ENCODE measurements around the gene PRIMA1. TPM values are rescaled to one million over a fixed set of nuclear protein-coding genes. Genes with fewer than 3 reads are reported as not detected.

PRIMA1 gene
- total RNA-seq, 1 donor from 2014 or later = 8.4 TPM

DNA sequence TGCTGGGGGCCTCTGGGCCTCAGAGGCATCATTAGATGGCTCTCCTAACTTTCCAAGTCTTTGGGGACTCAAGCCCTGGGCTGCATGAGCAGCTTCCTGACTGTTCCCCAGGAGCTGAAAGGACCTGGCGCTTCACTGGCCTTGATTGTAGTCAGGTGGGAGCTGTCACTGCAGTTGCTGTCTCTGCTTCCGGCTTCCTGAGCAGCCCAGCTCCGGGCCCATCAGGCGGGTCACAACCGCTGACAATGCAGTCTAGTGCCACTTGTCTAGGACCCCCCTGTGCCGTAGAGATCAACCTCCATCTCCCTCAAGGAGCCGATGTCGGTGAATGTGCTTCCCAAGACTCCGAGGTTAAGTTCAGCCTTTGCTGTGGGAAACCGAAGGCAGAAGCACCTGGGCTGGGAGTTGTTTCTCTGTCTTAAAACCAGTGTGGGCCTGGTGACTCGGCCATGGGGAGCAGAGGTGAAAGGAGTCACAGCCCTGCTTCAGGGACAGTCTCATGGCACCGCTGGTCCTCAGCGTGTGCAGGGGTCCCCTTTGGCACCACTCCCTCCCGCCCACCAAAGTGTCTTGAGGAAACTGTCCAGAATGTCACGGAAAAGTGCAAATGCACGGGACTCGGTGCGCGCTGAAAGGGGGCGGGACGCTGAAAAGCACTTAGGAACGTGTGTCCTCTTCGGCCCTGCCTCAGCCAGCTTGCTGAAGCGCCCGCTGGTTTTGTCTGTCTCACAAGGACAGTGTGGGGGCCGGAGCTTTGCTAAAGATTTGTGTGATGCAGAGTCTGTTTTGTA lies 44.8 kb downstream of the PRIMA1 start:
- DNase-seq (no peak), ATAC-seq (ENCODE audit: poor library complexity) (no peak)
- intact Hi-C loops (cut with DNase I) = no loop called here

DNA sequence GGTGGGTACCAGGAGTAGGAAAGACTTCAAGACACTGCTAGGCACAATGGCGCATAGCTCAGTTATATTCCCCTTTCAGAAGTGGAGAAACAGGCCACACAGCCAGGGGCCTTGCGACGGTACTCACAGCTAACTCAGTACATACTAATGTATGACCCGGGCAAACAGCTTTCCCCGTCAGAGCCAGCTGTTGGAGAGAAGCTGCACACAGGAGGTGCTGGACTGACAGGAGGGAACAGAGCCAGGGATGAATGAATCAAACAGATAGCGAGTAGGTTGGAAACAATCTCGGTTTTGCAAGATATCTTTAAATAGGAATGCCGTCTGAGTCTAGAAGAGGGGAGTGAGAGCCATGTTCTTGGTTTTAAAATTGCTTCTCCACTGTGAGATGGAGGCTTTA lies 45.5 kb downstream of the PRIMA1 start:
- peak; percentile 89 for ATAC-seq (ENCODE audit: poor library complexity)
- peak; percentile 57 for DNase-seq
- intact Hi-C loops (cut with DNase I) = no loop called here

DNA sequence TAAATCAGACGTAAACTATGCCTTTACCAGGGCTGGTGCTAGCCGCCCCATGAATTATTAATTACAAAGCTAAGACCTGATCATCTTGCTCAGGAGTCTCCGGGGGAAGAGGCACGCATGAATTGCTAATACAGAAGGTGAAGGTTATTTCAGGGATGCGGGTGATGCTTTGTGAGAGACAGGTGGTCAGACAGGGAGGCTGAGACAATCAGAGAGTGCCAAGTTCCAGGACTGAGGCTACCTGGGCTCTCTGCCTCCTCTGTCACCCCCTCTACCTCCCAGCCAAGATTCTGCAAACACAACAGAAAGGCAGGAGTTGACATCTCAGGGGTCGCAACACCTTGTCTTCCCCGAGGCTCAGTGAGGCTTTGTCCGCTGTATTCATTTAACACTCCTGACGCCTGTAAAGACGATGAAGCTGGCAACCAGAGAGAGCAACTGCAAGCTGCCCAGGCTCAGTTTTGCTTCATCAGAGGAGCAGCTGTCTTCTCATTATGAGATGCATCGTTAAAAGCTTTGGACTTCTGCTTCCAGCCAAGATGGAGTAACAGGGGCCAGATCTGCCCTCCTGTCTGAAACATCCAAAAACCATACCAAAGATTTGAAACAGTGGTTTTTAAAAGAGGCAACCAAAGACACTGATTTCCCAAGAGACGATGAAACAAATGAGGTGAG lies 46.6 kb downstream of the PRIMA1 start:
- no peak for DNase-seq
- ATAC-seq (ENCODE audit: poor library complexity) = no peak
- intact Hi-C loops (cut with DNase I) = no loop called here

DNA sequence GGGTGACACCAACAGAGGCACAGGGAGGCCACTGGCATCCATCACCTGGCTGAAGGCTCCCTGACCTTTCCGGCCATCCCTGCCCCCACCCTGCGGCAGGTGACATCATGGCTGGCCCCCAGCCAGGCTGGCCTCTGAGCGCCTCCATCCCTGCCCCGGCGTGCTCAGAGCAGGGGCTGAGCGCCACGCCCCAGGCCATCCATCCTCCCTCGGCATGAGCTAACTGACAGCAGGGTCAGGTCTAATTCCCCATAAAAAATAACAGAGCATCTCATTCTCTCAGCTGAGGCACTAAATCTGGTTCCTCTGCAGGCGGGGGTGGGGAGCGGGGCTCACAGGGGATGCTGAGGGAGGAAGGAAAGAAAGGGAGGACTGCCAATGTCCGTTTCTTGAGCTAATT lies 50.7 kb downstream of the PRIMA1 start:
- ATAC-seq (ENCODE audit: poor library complexity) (no peak), DNase-seq (no peak)
- intact Hi-C loops (cut with DNase I) = loop anchor here (5.0 kb wide), 1 partner anchor 50 kb away; the partner anchor contains the start of gene PRIMA1

DNA sequence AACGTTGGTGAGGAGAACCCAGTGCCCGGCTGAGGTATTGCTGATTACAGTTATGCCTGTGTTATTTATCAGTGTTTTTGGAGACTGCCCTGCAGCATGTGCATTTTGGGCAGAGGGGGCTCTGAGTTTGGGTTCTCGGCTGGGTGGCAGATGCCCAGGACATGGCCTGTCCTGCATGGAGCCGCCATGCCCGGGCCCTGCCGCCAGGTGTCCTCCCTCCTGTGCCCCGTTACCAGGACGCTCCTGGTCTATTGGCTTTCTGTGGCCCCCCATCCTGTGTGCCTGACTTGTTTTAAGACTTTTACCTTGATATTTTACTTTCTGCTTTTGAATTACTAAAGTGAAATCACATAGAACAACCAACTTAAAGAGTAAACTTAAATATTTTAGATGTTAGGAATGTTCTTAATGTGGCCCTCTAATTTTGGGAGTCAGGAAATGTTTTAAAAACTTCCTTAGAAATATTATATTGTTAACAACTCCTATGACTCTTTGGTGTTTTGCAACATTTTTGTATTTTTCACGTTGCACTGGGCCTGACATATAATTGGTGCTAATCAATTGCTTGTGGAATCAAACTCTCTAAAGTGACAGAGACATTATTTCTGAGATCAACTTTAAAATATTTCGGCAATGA lies 51.8 kb downstream of the PRIMA1 start:
- intact Hi-C loops (cut with DNase I) = loop anchor here (5.0 kb wide), 1 partner anchor 51 kb away; the partner anchor contains the start of gene PRIMA1
- peak; percentile 78 for ATAC-seq (ENCODE audit: poor library complexity)
- DNase-seq = no peak

DNA sequence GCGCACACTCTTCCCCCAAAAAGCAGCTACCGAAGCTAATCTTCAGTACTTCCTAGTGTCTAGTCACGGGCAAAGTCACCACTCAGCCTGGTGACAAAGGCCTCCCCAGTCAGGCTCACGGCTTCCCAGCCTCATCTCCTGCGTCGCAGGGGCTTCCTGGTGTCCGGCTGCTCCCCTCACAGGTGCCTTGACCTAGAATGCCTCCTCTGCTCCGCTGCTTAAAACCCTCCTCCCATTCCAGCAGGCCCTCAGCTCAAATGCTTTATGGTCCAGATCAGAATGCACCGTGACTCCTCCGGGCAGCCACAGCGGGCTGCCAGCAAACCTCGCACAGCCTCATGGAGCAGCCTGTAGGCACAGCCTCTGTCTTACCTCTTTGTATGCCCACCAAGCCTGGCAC lies 53.1 kb downstream of the PRIMA1 start:
- ATAC-seq (ENCODE audit: poor library complexity) = no peak
- intact Hi-C loops (cut with DNase I) = loop anchor here (5.0 kb wide), 1 partner anchor 52 kb away; the partner anchor contains the start of gene PRIMA1
- no peak for DNase-seq

DNA sequence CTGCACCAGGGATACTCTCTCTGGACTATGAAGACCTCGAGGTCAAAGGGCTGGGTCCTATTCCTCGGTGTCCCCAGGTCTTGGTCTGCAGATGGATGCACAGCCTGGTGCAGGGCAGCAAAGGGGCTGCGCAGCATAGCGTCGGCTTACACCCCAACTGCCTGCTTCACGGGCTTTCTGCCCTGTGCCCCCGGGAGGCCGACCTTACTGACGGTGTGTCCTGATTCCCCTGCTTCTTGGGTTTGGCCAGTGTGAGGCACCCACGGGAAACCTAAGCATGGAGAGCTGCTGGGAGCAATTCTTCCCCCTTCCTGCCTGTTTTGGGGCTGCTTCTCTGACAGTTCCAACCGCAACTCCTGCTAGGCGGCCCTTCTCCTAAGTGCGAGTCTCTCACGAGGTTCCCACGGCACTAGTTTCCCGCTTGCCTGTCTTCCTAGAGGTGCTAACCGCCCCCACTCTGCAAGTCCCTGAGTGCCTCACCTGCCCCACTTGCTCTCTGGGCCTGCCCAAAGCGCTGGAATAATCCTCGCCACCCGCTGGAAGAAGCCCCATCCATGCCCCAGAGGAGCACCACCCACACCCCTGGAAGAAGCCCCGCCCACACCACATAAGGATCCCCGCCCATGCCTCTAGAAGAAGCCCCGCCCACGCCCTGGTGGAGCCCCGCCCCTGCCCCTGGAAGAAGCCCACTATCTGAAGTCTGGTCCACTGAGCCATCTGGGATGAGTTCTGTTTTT lies 54.0 kb downstream of the PRIMA1 start:
- no peak for ATAC-seq (ENCODE audit: poor library complexity)
- intact Hi-C loops (cut with DNase I) = no loop called here
- DNase-seq = no peak

DNA sequence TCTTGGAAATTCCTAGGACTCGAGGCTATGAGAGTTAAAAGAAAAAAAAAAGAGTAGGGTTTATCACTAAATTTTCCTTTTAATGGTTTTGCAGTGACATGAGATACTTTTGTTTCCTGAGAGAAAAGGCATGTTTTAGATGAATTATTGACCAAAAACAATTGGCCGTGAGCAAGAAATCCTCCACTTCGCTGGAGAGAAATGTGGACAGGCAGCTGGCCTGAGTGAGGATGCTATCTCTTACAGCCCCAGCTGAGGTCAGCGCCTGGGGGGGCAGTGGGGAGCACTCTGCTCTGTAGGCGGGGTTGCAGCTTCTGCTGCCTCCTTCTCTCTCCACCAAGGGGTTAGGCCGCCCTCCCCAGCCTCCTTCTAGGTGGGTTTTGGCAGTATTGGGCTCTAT lies 54.7 kb downstream of the PRIMA1 start:
- ATAC-seq (ENCODE audit: poor library complexity) = no peak
- DNase-seq = no peak
- intact Hi-C loops (cut with DNase I) = no loop called here

DNA sequence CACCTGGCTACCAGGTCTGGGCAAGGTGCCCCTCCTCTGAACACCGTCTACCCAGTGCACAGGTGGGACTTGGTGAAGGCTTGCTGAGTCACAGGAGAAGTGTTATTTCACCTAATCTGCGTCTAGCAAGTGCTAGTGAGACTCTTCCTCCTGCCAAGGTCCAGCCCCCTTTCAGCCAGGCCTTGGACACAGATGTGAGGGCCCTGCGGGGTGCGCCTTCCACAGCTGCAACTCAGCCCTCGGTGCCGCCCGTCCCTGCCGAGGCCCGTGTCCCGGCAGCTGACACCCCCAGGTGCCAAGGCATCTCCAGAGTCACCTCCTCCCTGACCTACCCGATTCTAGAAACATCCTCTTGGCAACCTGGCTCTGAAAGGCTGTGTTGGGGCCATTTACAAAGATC lies 55.1 kb downstream of the PRIMA1 start:
- ATAC-seq (ENCODE audit: poor library complexity) (no peak), DNase-seq (no peak)
- intact Hi-C loops (cut with DNase I) = no loop called here

DNA sequence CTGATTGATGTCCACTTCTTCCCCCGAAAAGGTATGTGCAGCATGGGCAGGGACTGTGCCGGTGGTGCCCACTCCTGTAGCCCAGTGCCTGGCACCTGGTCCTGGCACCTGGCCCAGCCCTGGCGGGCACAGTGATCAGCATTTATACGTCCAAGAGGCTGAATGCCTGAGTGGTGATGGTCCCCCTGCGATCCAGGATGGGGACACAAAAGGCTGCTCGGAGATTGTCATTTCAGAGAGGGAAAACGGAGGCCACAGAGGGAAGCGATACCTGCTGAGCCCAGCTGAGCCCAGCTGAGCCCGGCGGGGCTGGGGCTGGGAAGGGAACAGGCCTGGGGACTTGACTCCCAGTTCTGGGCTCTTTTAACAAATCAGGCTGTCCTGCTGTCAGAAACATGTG lies 55.8 kb downstream of the PRIMA1 start:
- intact Hi-C loops (cut with DNase I) = no loop called here
- no peak for ATAC-seq (ENCODE audit: poor library complexity)
- DNase-seq = no peak

DNA sequence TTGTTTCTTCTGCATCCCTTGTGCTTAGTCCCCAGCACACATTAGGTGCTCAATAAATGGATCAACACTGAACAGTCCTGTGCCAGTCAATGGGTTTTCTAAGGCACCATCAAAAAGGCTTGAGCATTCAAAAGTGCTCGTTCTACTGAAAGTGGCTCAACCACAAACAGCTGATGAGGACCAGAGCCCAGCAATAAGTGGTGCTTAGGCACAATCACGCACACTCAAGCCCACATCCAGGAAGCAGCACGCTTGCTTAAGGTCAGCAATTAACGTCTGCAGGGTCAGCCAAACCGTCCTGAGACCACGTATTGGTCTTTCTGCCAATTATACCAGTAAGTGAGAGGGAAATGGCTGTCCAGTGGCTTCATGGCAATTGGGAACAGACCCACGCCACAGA lies 56.5 kb downstream of the PRIMA1 start:
- intact Hi-C loops (cut with DNase I) = no loop called here
- no peak for DNase-seq
- ATAC-seq (ENCODE audit: poor library complexity) = no peak

DNA sequence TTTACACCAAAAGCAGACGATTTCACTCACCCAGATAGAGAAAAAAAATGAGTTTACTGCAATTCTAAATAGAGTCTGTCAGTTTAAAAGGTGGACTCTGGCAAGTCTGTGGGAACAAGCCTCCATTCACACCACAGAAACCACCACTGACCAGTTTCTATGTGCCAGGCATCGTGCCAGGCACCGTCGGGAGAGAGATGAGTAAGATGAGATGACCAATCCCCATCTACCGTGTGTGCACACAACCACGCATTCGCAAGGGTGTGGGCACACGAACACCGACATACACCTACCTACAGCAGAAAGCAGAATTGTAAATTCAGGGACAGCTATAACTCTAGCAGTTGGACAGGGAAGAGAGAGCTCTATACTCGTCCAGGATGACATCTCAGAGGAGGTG lies 58.3 kb downstream of the PRIMA1 start:
- intact Hi-C loops (cut with DNase I) = no loop called here
- ATAC-seq (ENCODE audit: poor library complexity) = no peak
- DNase-seq = no peak

DNA sequence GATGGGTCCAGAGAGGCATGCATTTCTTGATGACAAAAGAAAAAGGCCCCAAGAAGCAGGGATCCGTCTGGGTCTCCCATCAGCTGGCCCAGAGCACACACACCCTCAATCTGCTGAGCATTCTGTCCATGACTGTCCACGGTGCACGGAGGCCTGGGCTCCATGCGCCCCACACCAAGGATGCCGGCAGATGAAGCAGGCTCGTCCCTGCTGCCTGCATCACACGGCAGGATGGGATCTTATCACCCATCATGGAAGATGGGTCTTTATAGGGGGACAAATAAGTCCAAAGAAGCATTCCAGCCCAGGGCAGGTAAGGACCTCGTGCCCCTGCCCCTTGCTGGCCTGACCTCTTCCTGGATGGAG lies 59.7 kb downstream of the PRIMA1 start:
- intact Hi-C loops (cut with DNase I) = no loop called here
- DNase-seq = no peak
- no peak for ATAC-seq (ENCODE audit: poor library complexity)

DNA sequence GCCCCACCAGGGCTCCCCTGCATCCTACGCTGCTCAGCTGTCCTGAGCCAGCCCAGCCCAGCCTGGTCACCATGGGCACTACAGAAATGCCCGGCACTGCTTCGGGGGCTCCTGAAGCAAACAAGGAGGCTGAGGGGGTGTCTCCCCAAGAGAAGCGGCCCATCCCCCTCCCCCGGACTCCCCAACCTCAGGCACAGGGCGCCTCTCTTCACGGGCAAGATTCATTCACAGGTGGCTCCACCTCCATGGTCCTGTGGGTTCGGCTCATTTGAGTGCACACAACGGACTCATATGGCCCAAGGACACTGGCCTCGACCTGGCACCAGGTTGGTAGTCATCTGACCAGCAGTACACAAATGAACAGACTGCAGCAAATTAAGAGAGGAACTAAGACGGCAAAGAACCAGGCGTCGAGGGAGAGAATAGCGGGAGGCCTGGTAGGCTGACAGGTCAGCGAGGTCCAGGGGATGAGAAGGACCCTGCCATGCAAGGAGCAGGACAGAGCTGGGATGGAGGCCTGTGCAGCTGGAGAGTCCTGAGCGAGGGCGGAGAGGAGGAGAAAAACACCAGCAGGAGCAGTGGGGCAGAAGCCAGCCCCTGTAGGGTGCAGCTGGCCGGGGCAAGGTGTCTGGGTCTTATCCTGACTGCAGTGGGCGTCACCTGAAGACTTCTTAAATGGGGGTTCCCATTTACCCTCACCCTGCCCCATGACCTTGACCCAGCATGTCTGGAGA lies 60.2 kb downstream of the PRIMA1 start:
- intact Hi-C loops (cut with DNase I) = no loop called here
- ATAC-seq (ENCODE audit: poor library complexity) = no peak
- DNase-seq = no peak

DNA sequence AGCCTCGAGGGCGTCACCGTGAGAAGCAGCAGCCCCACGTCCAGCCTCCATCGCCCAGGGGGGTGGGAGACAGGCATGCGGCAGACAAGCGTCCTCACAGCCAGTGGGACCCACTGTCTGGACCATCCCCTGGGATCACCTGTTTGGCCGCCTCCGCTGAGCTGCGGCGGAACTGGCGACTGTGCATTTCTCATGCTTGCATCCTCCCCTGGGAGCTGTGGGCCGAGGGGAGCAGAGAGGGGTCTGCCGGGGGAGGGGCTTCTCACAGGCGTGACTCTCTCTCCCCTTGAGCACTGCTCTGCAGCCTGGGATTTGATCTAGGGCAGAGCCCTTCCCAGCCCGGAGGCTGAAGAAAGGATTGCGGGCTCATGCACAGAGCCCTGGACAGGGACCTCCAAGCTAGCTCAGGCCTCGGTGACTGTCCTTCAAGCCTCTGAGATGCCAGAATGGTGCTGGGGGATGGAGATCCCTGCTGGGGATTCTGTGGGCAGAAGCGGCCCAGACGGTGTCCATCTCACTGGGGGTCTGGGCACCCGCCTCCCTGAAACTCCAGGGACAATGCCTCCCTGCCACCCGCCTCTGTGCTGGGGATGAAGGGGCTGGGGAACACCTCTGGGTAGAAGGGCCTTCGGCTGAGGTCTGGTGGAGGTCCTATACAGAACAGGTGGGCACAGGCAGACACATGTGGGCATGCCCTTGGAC lies 61.1 kb downstream of the PRIMA1 start:
- ATAC-seq (ENCODE audit: poor library complexity) (no peak), DNase-seq (no peak)
- intact Hi-C loops (cut with DNase I) = no loop called here

DNA sequence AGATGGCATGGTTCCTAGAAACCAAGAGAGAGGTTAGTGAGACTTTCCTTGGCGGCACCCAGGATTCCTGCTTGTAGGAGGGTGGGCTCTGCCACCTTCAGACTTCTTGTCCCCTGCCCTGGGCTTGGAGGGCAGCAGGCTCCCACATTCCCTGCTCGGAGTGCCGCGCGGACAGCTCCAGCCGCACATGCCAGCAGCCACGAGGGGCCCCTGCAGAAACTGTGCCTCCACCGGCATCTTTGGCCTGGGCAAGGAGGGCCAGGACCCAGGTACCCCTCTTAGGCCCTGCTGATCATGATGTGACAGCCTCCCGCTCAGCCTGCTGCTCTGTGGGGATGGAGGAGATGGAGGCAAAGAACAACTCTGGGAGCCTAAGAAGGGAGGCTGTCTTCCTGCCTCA lies 62.3 kb downstream of the PRIMA1 start:
- ATAC-seq (ENCODE audit: poor library complexity) (no peak), DNase-seq (no peak)
- intact Hi-C loops (cut with DNase I) = no loop called here

DNA sequence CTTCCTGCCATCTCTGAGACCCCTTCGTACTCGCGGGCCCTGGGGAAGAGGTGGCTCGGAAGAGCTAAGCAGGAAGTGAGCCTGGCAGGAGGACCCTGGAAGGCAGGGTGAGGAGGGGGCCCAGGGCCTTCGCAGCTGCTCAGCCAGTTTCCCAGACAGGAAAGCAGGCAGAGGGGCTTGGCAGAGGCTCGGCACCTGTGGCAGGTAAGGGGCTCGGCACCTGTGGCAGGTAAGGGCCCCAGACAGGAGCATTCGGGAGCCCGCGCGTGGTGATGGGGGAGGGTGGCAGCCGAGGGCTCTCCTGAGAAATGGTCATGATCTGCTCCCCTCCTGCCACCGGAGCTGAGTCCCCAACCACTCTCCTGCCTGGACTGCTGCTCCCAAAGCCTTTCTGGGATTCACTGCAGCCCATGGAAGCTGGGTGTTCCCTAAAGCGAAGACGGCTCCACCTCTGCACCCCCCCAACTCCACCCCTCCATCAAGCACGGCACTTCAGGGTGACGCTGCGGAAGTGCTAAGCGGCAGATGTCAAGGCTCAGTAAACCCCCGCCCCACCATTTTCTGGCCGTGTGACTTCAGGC lies 63.2 kb downstream of the PRIMA1 start:
- DNase-seq (no peak), ATAC-seq (ENCODE audit: poor library complexity) (no peak)
- intact Hi-C loops (cut with DNase I) = no loop called here

DNA sequence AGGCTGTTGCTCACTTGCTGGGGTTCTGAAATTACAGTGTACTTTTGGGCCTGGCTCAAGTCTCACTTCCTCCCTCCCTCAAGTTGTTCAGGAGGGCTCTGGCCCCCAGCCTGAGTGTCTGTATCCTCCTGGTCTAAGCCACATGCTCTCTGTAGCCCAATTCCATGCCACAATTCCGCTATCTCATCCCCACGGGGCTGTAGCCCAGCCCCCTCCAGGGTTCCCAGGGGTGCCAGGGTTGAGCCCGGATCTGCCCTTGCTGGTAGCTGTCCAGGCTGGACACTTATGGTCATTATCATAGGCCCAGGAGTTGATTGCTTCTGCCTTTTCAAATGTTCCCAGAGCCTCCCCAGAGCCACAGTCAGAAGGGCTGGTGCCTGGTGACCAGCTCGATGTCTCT lies 65.3 kb downstream of the PRIMA1 start:
- no peak for DNase-seq
- intact Hi-C loops (cut with DNase I) = no loop called here
- no peak for ATAC-seq (ENCODE audit: poor library complexity)
